ENCODE data around the gene RNF145. TPM values are rescaled to one million over a fixed set of nuclear protein-coding genes. Genes with fewer than 3 reads are reported as not detected.

RNF145 gene
- total and polyA plus RNA-seq, 2 of the 13 experiments (the other 11 are each of a cell fraction or from before 2014, with no cell fraction given), result 24.6 TPM

- Histone ChIP-seq H3K79me2 (ENCODE audit: insufficient read depth, low read length) (peaks cover 94% of the 10 kb centered on the region), H3K4me3 (replicated peaks in 1 of 3; ENCODE audit: insufficient read depth in 1 of 3, low read depth in 2 of 3, low read length in 3 of 3) (no peak overlapping the region), H3K4me1 (ENCODE audit: insufficient read depth, low read length) (peaks cover 32% of the 10 kb centered on the region), H3K27ac (ENCODE audit: extremely low read length, insufficient read depth, low read length) (no peak overlapping the region), H2AFZ (ENCODE audit: low read length) (no peak overlapping the region), H3K4me2 (ENCODE audit: low read depth, low read length) (no peak overlapping the region), H3K27me3 (ENCODE audit: control insufficient read depth in 1 of 2, insufficient read depth in 2 of 2, low read length in 2 of 2) (no peaks in the 10 kb centered on the region; a peak in 1 of 5 replicates), H3K9ac (ENCODE audit: insufficient read depth, low read depth, low read length) (no peak overlapping the region), H4K20me1 (ENCODE audit: insufficient read depth, low read length) (peaks cover 4% of the 10 kb centered on the region; the same call in 1 of the 2 replicates), H3K36me3 (replicated peaks in 1 of 2; ENCODE audit: control insufficient read depth in 1 of 2, insufficient read depth in 2 of 2, low read length in 2 of 2) (peaks cover 7 to 25% of the 10 kb centered on the region in 2 experiments; a peak in 4 of 5 replicates), H3K9me3 (ENCODE audit: low read length) (no peaks in the 10 kb centered on the region)
- DNase-seq (ENCODE audit: low spot score), result no peak
- CTCF ChIA-PET (ENCODE audit: low intra/inter-chr PET ratio, low total read pairs), result no interaction called here
- no peak for ATAC-seq
- WGBS (ENCODE audit: low lambda C conversion rate), result 93% methylated on average over 2 of the region's 2 CpGs
- no peak for FAIRE-seq
- in situ Hi-C loops (cut with HindIII; ENCODE audit: extremely low pct_ligation_motif_present, low pct_unique_long_range_greater_than_20kb), result no loop called here
- BruUV-seq (replicated peaks), result no TSS peak
- intact Hi-C loops (cut with micrococcal nuclease; ENCODE audit: unreplicated experiment), result no loop called here
- POLR2A ChIA-PET, result no interaction called here
- TF ChIP-seq ZBTB7A (CRISPR knock-in tag; IDR thresholded peaks at IDR 0.05), result no peak
- no peak for TF ChIP-seq DRAP1 (CRISPR knock-in tag; IDR thresholded peaks at IDR 0.05)
- no peak for TF ChIP-seq ZUFSP (CRISPR knock-in tag; IDR thresholded peaks at IDR 0.05; ENCODE audit: borderline replicate concordance)
- TF ChIP-seq JUND (CRISPR knock-in tag; IDR thresholded peaks at IDR 0.05), result no peak
- no peak for TF ChIP-seq ZBTB8A (CRISPR knock-in tag; IDR thresholded peaks at IDR 0.05; ENCODE audit: borderline replicate concordance, low read depth)
- TF ChIP-seq MXD3 (CRISPR knock-in tag; IDR thresholded peaks at IDR 0.05), result no peak
- TF ChIP-seq ETS1 (CRISPR knock-in tag; IDR thresholded peaks at IDR 0.05), result no peak
- no peak for TF ChIP-seq ZC3H4 (CRISPR knock-in tag; IDR thresholded peaks at IDR 0.05; ENCODE audit: borderline replicate concordance)
- no peak for TF ChIP-seq ISL2 (CRISPR knock-in tag; IDR thresholded peaks at IDR 0.05)
- TF ChIP-seq SNRNP70 (IDR thresholded peaks at IDR 0.05; ENCODE audit: low read depth, low read length), result no peak
- TF ChIP-seq KDM6A (CRISPR knock-in tag; IDR thresholded peaks at IDR 0.05; ENCODE audit: low read depth), result no peak
- TF ChIP-seq SMYD3 (CRISPR knock-in tag; IDR thresholded peaks at IDR 0.05), result no peak
- no peak for TF ChIP-seq ZNF512 (CRISPR knock-in tag; IDR thresholded peaks at IDR 0.05)
- no peak for TF ChIP-seq GFI1 (CRISPR knock-in tag; IDR thresholded peaks at IDR 0.05; ENCODE audit: borderline replicate concordance)
- TF ChIP-seq MAX (IDR thresholded peaks at IDR 0.05), result no peak
- TF ChIP-seq E2F2 (CRISPR knock-in tag; IDR thresholded peaks at IDR 0.05; ENCODE audit: borderline replicate concordance), result no peak
- no peak for TF ChIP-seq ZNF543 (CRISPR knock-in tag; IDR thresholded peaks at IDR 0.05)
These were observed 6.0 kb downstream of the RNF145 start for GRCh38 chr5:159203351-159203750.

Data from HepG2 (cell line).